HG02884 (cell line): Measurements from ENCODE around the gene DNAH6.

Source experiments
- ATAC-seq: cut with Tn5 transposase; IDR thresholded peaks from one replicate; pipeline ENCODE4 v1.9.1; 2021; ENCODE audit warnings: mild to moderate bottlenecking, moderate library complexity; ENCODE audit not compliant: unreplicated experiment

The DNAH6 gene

DNA sequence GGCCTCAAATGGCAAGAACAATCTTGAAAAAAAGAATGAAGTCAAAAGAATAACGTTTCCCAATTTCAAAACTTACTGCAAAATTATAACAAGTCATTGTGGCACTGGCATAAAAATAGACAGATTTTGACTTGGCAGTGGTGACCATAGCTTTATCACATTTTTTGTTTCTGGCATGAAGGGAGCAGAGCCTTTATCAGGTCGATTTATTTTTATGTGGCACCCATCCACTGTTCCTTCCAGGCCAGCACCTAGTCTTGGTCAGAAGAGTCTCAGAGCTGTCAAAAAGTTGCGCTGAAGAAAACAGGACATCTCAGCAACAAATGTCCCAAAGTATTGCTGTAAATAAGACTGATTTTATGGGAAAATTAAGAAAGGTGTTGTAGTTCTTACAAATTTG is 272.2 kb downstream of the DNAH6 start:
- no peak for ATAC-seq

GRCh38 chr2:84792856-84793522 is 276.7 kb downstream of the DNAH6 start:
- ATAC-seq: no peak

DNA sequence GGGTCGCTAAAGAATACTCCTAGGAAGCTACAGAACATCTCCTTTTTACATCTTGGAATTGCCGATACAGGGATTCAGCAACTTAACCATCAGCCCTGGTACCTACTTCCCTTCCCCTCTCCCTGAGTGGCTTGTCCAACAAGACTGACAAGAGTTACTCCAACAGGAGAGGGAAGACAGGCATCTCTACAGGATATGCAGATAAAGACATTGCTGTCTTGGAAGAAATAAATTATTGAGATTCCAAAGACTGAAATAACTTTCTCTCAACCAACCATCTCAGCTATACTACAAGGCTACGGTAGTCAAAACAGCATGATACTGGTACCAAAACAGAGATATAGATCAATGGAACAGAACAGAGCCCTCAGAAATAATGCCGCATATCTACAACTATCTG is 277.3 kb downstream of the DNAH6 start:
- no peak for ATAC-seq

DNA sequence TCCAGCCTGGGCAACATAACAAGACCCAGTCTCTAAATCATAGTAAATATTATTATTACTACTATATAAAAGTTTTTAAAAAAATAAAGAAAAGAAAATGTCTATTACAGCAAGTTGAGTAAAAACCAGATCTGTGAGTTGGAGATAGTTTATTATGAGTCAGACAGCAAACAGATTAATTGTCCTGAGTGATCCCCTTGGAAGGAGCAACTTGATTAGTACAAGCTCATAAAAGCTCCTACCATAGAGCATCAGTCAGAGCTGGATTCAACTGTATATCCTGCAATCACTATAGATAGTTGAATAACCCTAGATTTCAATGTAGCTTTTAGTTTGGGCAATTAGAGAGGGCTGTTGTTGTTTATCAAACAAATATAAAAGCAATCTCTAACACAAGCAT is 280.5 kb downstream of the DNAH6 start:
- ATAC-seq: no peak

GRCh38 chr2:84797271-84797670 is 281.0 kb downstream of the DNAH6 start:
- ATAC-seq: no peak

- ATAC-seq: peak; percentile 15
Measured at GRCh38 chr2:84799772-84800171, 283.5 kb downstream of the DNAH6 start.

DNA sequence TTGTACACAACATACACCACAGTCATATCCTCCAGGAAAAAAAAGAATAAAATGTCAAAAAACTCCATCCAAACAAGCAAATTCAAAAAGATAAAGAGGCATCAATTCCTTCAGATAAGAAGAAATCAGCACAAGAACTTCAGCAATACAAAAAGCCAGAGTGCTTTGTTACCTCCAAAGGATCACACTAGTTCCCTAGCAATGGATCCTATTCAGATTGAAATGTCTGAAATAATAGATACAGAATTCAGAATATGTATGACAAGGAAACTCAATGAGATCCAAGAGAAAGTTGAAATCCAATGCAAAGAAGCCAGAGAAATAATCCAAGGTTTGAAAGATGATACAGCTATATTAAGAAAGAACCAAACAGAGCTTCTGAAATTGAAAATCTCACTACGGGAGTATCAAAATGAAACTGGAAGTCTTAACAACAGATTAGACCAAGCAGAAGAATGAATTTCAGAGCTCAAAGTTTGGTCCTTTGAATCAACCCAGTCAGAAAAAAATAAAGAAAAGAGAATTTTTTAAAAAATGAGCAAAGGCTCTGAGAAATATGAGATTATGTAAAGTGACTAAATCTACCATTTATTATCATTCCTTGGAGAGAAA is 284.0 kb downstream of the DNAH6 start:
- peak; percentile 82 for ATAC-seq

DNA sequence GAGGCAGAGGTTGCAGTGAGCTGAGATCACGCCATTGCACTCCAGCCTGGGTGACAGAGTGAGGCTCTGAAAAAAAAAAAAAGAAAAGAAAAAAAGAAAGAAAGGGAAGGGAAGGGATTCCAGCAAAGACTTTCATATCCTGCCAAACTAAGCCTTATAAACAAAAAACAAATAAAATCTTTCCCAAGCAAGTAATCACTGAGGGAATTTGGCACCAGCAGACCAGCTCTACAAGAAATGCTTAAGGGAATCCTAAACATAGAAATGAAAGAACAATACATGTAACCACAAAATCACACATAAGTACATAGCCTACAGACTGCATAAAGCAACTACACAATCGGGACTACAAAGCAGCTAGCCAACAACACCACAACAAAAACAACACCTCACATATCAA is 285.5 kb downstream of the DNAH6 start:
- no peak for ATAC-seq

- no peak for ATAC-seq
Measured at GRCh38 chr2:84805250-84805958, 289.1 kb downstream of the DNAH6 start.

DNA sequence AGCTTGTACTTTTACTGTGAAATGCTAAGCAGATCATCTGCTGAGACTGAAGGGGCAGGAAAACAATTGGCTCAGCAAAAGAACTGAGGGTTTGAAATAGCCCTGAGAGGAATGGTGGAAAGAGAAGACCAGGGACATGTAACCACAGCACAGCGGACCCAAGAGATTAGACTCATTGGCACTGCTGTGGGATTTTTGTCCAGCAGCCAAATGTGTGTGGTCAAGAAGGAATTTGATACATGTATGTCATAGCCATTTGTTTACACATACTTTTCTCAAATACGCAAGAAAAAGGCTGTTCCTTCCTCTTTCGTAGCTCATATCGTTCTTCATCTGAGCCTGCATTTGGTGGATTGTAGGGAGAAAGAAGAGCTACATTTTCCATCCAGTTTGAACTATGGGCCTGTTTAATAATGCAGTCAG is 290.8 kb downstream of the DNAH6 start:
- ATAC-seq: no peak

DNA sequence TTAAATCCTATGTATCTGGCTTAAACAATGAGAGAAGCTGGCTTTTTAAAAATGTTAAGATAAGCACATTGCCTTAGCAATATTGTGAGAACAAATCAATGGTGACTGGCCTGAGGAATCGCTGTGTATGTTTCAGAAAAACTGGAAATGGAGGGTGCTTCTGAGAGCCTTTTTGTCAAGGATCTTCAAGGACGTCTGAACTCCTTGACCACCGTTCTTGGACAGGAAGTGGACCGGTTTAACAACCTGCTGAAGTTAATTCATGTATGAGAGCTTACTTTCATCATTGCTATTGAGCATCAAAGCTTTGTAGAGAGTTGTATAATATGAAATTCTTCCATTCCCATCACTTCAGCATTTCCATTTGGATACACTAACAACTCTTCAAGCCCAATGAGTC is 292.0 kb downstream of the DNAH6 start:
- no peak for ATAC-seq

GRCh38 chr2:84811839-84812431 is 295.6 kb downstream of the DNAH6 start:
- ATAC-seq: no peak

GRCh38 chr2:84815146-84815545 is 298.8 kb downstream of the DNAH6 start:
- no peak for ATAC-seq

GRCh38 chr2:84816426-84817026 is 300.2 kb downstream of the DNAH6 start:
- peak; percentile 55 for ATAC-seq

GRCh38 chr2:84817239-84817655 is 300.9 kb downstream of the DNAH6 start:
- ATAC-seq: peak; percentile 94

- ATAC-seq: no peak
Measured at GRCh38 chr2:84821806-84822205, 305.5 kb downstream of the DNAH6 start.

DNA sequence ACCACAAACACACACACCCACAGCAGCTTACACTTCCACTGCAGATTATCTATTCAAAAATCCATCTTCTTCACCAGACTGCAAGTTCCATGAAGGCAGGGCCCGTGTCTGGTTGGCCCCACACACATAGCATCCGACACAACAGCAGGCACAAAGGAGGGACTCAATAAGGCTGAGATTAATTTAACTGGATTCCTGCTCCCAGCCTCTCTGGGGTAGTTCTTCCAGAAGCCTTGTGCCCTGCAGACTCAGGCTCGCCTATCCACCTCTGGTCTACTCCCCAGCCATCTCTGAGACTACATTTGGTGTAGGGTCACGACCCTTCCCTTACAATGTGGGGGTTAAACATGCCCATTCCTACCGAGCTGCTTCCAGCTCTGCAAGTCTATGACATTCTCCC is 306.9 kb downstream of the DNAH6 start:
- ATAC-seq: no peak

GRCh38 chr2:84823788-84824187 is 307.5 kb downstream of the DNAH6 start:
- ATAC-seq: no peak

DNA sequence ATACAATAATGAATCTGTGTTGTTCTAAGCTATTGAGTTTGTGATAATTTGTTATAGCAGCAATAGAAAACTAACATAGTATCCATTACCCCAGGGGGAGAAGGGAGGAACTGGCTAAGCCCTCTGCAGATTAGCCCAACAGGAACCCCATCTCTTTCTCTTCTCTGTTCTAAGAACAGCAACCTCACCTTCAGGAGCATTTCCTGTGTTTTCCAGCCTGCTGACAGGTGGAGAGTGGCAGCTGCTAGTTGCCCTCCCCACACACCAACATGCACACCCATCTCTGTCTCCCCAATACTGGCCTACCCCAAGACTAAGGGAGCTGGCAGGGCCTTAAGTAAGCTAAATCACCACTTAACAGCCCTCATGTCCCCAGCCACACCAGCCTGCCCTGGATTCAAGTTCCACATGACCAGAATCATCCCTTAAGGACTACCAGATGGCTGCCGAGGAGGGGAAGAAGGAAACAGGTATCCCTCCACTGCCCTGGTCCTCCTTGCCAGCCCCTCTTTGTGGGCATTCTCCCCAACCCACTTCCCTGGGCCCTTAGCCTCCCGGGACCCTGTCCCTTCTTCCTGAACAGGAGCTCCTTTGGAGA is 311.8 kb downstream of the DNAH6 start:
- ATAC-seq: no peak

- ATAC-seq: no peak
Measured at GRCh38 chr2:84829693-84830092, 313.4 kb downstream of the DNAH6 start.

DNA sequence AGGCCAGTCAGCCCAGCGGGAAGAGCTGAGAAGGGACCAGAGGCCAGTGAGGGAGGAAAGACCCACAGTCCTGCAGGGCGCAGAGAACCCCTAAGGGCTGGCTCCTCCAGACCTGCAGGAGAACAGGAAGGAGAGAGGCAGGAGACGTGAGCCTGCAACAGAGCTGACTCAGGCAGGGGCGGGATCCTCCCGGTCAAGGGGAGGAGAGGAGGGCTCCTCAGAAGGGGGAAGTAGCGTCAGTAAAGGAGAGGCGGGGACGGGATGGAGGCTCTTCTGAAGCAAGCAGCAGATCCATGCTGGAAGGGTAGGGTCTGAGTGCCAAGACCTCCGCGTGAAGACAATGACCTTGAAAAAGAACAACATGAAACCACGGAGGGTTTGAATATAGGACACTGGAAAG is 313.8 kb downstream of the DNAH6 start:
- ATAC-seq: no peak
